ENCODE data around the gene C2orf42.
"Not testable (repeated sequence)": the region's sequence is repeated elsewhere in the genome, so short reads cannot be mapped to it uniquely, and the experiment has no call there.

The C2orf42 gene

GRCh38 chr2:70111752-70112591, 78.8 kb downstream of the C2orf42 start:
- H3K4me3 ChIP-seq (ENCODE audit: low read length): peak overlapping the region; percentile 63
- no peaks in the 10 kb centered on the region for H3K9me3 ChIP-seq (ENCODE audit: control insufficient read depth, low read length)
- H3K27me3 ChIP-seq (replicated peaks; ENCODE audit: control insufficient read depth, insufficient read depth, low read length): no peaks in the 10 kb centered on the region
- H3K4me1 ChIP-seq (ENCODE audit: control insufficient read depth, insufficient read depth, low read length): peaks cover 31% of the 10 kb centered on the region
- peak; percentile 70 for DNase-seq (ENCODE audit: low read depth)
- peak overlapping the region; percentile 66 for H3K9ac ChIP-seq (ENCODE audit: low read length)
- no peaks in the 10 kb centered on the region for H3K36me3 ChIP-seq (ENCODE audit: control insufficient read depth, insufficient read depth, low read length, severe bottlenecking)

- H3K9me3 ChIP-seq (ENCODE audit: control insufficient read depth, low read length); H3K36me3 ChIP-seq (ENCODE audit: control insufficient read depth, insufficient read depth, low read length, severe bottlenecking); H3K9ac ChIP-seq (ENCODE audit: low read length); DNase-seq (ENCODE audit: low read depth); H3K27me3 ChIP-seq (replicated peaks; ENCODE audit: control insufficient read depth, insufficient read depth, low read length); H3K4me3 ChIP-seq (ENCODE audit: low read length): not testable (repeated sequence)
- peaks cover 31% of the 10 kb centered on the region for H3K4me1 ChIP-seq (ENCODE audit: control insufficient read depth, insufficient read depth, low read length)
These were observed 80.4 kb downstream of the C2orf42 start for GRCh38 chr2:70110397-70110796.

GRCh38 chr2:70106138-70106537, 84.7 kb downstream of the C2orf42 start:
- DNase-seq (ENCODE audit: low read depth): not testable (repeated sequence)

GRCh38 chr2:70104231-70105111, 86.3 kb downstream of the C2orf42 start:
- H3K9ac ChIP-seq (ENCODE audit: low read length): peak overlapping the region; percentile 73
- H3K9me3 ChIP-seq (ENCODE audit: control insufficient read depth, low read length): no peaks in the 10 kb centered on the region
- H3K4me1 ChIP-seq (ENCODE audit: control insufficient read depth, insufficient read depth, low read length): peaks cover 22% of the 10 kb centered on the region
- H3K27me3 ChIP-seq (replicated peaks; ENCODE audit: control insufficient read depth, insufficient read depth, low read length): no peaks in the 10 kb centered on the region
- peak overlapping the region; percentile 62 for H3K4me3 ChIP-seq (ENCODE audit: low read length)
- peak; percentile 78 for DNase-seq (ENCODE audit: low read depth)
- H3K36me3 ChIP-seq (ENCODE audit: control insufficient read depth, insufficient read depth, low read length, severe bottlenecking): no peaks in the 10 kb centered on the region

More at GRCh38 chr2:70106138-70106537, 84.7 kb downstream of the C2orf42 start:
- not testable (repeated sequence) for H3K27me3 ChIP-seq (replicated peaks; ENCODE audit: control insufficient read depth, insufficient read depth, low read length); H3K36me3 ChIP-seq (ENCODE audit: control insufficient read depth, insufficient read depth, low read length, severe bottlenecking); H3K9me3 ChIP-seq (ENCODE audit: control insufficient read depth, low read length); H3K9ac ChIP-seq (ENCODE audit: low read length); H3K4me3 ChIP-seq (ENCODE audit: low read length)
- peaks cover 22% of the 10 kb centered on the region for H3K4me1 ChIP-seq (ENCODE audit: control insufficient read depth, insufficient read depth, low read length)

- Histone ChIP-seq H3K36me3 (ENCODE audit: control insufficient read depth, insufficient read depth, low read length, severe bottlenecking) (no peaks in the 10 kb centered on the region), H3K9ac (ENCODE audit: low read length) (peak overlapping the region; percentile 73), H3K4me3 (ENCODE audit: low read length) (no peak overlapping the region), H3K4me1 (ENCODE audit: control insufficient read depth, insufficient read depth, low read length) (peaks cover 20% of the 10 kb centered on the region), H3K27me3 (replicated peaks; ENCODE audit: control insufficient read depth, insufficient read depth, low read length) (no peaks in the 10 kb centered on the region), H3K9me3 (ENCODE audit: control insufficient read depth, low read length) (no peaks in the 10 kb centered on the region)
- DNase-seq (ENCODE audit: low read depth): peak; percentile 20
These were observed 87.2 kb downstream of the C2orf42 start for GRCh38 chr2:70103531-70104061.

- peaks cover 13% of the 10 kb centered on the region for H3K4me1 ChIP-seq (ENCODE audit: control insufficient read depth, insufficient read depth, low read length)
- not testable (repeated sequence) for H3K4me3 ChIP-seq (ENCODE audit: low read length); H3K27me3 ChIP-seq (replicated peaks; ENCODE audit: control insufficient read depth, insufficient read depth, low read length); DNase-seq (ENCODE audit: low read depth); H3K9me3 ChIP-seq (ENCODE audit: control insufficient read depth, low read length); H3K36me3 ChIP-seq (ENCODE audit: control insufficient read depth, insufficient read depth, low read length, severe bottlenecking); H3K9ac ChIP-seq (ENCODE audit: low read length)
These were observed 88.4 kb downstream of the C2orf42 start for GRCh38 chr2:70102323-70102905.

- H3K36me3 ChIP-seq (ENCODE audit: control insufficient read depth, insufficient read depth, low read length, severe bottlenecking); H3K4me3 ChIP-seq (ENCODE audit: low read length); H3K27me3 ChIP-seq (replicated peaks; ENCODE audit: control insufficient read depth, insufficient read depth, low read length); H3K9ac ChIP-seq (ENCODE audit: low read length); DNase-seq (ENCODE audit: low read depth); H3K9me3 ChIP-seq (ENCODE audit: control insufficient read depth, low read length): not testable (repeated sequence)
- peaks cover 13% of the 10 kb centered on the region for H3K4me1 ChIP-seq (ENCODE audit: control insufficient read depth, insufficient read depth, low read length)
These were observed 89.1 kb downstream of the C2orf42 start for GRCh38 chr2:70101686-70102085.

- no peaks in the 10 kb centered on the region for H3K9me3 ChIP-seq (ENCODE audit: control insufficient read depth, low read length)
- H3K4me3 ChIP-seq (ENCODE audit: low read length): no peak overlapping the region
- H3K36me3 ChIP-seq (ENCODE audit: control insufficient read depth, insufficient read depth, low read length, severe bottlenecking): no peaks in the 10 kb centered on the region
- peaks cover 13% of the 10 kb centered on the region for H3K4me1 ChIP-seq (ENCODE audit: control insufficient read depth, insufficient read depth, low read length)
- DNase-seq (ENCODE audit: low read depth): no peak
- no peaks in the 10 kb centered on the region for H3K27me3 ChIP-seq (replicated peaks; ENCODE audit: control insufficient read depth, insufficient read depth, low read length)
- no peak overlapping the region for H3K9ac ChIP-seq (ENCODE audit: low read length)
These were observed 89.6 kb downstream of the C2orf42 start for GRCh38 chr2:70101174-70101573.
